WTC11 (cell line): ENCODE data around the gene LPCAT3. TPM values are rescaled to one million over a fixed set of nuclear protein-coding genes. Genes with fewer than 3 reads are reported as not detected.

Source experiments
- ATAC-seq: fragments of 200-7000 bp; cut with Tn5 transposase; 2 replicates; pipeline ENCODE4 v1.10.0; 2021; ENCODE audit warnings: mild to moderate bottlenecking, moderate library complexity
- CTCF ChIA-PET: fragments of 300-600 bp; sonication (Branson Sonifier 250); formaldehyde crosslinking; loops from one replicate; lab custom pipeline; 2021; ENCODE audit warnings: antibody characterized with exemption; lab: Charles Lee
- POLR2A ChIA-PET: fragments of 350-600 bp; sonication (Branson Sonifier 250); formaldehyde crosslinking; loops from one replicate; lab custom pipeline; 2021; ENCODE audit warnings: antibody characterized with exemption; lab: Charles Lee
- DNase-seq: peaks from one replicate; pipeline ENCODE4 v3.0.0; 2021; ENCODE audit warnings: low spot score
- H3K27ac Mint-ChIP-seq: 2 replicates; pipeline ENCODE4 v1.8.0; 2021; ENCODE audit warnings: mixed read lengths
- H3K27me3 Mint-ChIP-seq: 2 replicates; pipeline ENCODE4 v1.8.0; 2021; ENCODE audit warnings: low read depth, mild to moderate bottlenecking, moderate library complexity, mixed read lengths
- H3K36me3 Mint-ChIP-seq: 2 replicates; pipeline ENCODE4 v1.8.0; 2021; ENCODE audit warnings: mixed read lengths
- H3K4me1 Mint-ChIP-seq: 2 replicates; pipeline ENCODE4 v1.8.0; 2022; ENCODE audit warnings: mixed read lengths
- H3K4me3 Mint-ChIP-seq: 2 replicates; pipeline ENCODE4 v1.8.0; 2021; ENCODE audit warnings: mild to moderate bottlenecking, moderate library complexity, mixed read lengths
- H3K9me3 Mint-ChIP-seq: 2 replicates; pipeline ENCODE4 v1.8.0; 2021; ENCODE audit warnings: mixed read lengths
- ELF4 ChIP-seq: sonication (generic); formaldehyde crosslinking; IDR thresholded peaks from 2 replicates; pipeline ENCODE4 v1.8.1; 2022; ENCODE audit warnings: low read depth, mild to moderate bottlenecking, moderate library complexity, missing genetic modification reagents
- GTF2I ChIP-seq: fragments of 250-450 bp; sonication (Bioruptor Pico); conservative IDR thresholded peaks from 2 replicates; pipeline ENCODE4 v1.4.0; 2021; ENCODE audit warnings: mild to moderate bottlenecking
- JAZF1 ChIP-seq: fragments of 250-450 bp; sonication (Bioruptor Pico); IDR thresholded peaks from 2 replicates; pipeline ENCODE4 v1.9.0; 2021; ENCODE audit warnings: moderate library complexity, mild to moderate bottlenecking, inconsistent platforms
- NR2C2 ChIP-seq: sonication (generic); formaldehyde crosslinking; IDR thresholded peaks from 2 replicates; pipeline ENCODE4 v1.8.0; 2022; ENCODE audit warnings: mild to moderate bottlenecking, missing genetic modification reagents
- SP1 ChIP-seq: sonication (generic); formaldehyde crosslinking; conservative IDR thresholded peaks from 2 replicates; pipeline ENCODE4 v1.8.1; 2022; ENCODE audit warnings: missing genetic modification reagents
- ZNF219 ChIP-seq: sonication (generic); formaldehyde crosslinking; IDR thresholded peaks from 2 replicates; pipeline ENCODE4 v1.8.0; 2023; ENCODE audit warnings: missing genetic modification reagents, mild to moderate bottlenecking, borderline replicate concordance
- ZNF416 ChIP-seq: fragments of 250-450 bp; sonication (Bioruptor Pico); IDR thresholded peaks from 2 replicates; pipeline ENCODE4 v1.9.0; 2021; ENCODE audit warnings: mild to moderate bottlenecking, inconsistent platforms
- total RNA-seq: library from RNA; stranded (reverse); gene quantifications from 3 replicates; pipeline ENCODE4 v1.2.3, GENCODE V29; 2021
- TF ChIP-seq, protein P1 (sequence below): sonication (generic); formaldehyde crosslinking; IDR thresholded peaks from 2 replicates; pipeline ENCODE4 v1.8.0; 2022; ENCODE audit warnings: mild to moderate bottlenecking, missing genetic modification reagents
- TF ChIP-seq, protein P2 (sequence below): sonication (generic); formaldehyde crosslinking; conservative IDR thresholded peaks from 2 replicates; pipeline ENCODE4 v1.8.1; 2023; ENCODE audit warnings: mild to moderate bottlenecking, low read depth, missing genetic modification reagents, moderate library complexity
- TF ChIP-seq, protein P3 (sequence below): fragments of 250-450 bp; sonication (Bioruptor Pico); conservative IDR thresholded peaks from 2 replicates; pipeline ENCODE4 v1.9.0; 2021; ENCODE audit warnings: mild to moderate bottlenecking
- TF ChIP-seq, protein P4 (sequence below): sonication (generic); formaldehyde crosslinking; IDR thresholded peaks from 2 replicates; pipeline ENCODE4 v1.8.0; 2023; ENCODE audit warnings: missing genetic modification reagents
- TF ChIP-seq, protein P5 (sequence below): sonication (generic); formaldehyde crosslinking; IDR thresholded peaks from 2 replicates; pipeline ENCODE4 v1.8.1; 2022; ENCODE audit warnings: mild to moderate bottlenecking, moderate library complexity, missing genetic modification reagents

The LPCAT3 gene
- total RNA-seq, 1 experiment from 2014 or later, result 40.0 TPM

DNA sequence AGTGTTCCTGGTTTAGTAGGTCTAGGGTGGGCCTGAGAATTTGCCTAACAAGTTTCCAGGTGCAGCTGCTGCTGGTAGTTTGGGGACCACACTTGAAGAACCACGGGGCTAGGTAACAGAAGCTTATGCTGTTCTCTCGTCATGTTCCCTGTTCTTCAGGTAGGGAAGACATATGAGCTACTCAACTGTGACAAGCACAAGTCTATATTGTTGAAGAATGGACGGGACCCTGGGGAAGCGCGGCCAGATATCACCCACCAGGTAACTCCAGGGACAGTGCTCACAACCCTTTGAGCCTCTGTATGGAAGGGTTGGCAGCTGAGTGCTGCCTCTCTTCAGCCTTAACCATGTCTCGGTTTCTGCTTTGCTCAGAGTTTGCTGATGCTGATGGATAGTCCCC, 44.1 kb downstream of the LPCAT3 start (continued):
- TF ChIP-seq ZNF219 (CRISPR knock-in tag) (no peak), SP1 (CRISPR knock-in tag) (no peak)
- TF ChIP-seq, protein P1, sequence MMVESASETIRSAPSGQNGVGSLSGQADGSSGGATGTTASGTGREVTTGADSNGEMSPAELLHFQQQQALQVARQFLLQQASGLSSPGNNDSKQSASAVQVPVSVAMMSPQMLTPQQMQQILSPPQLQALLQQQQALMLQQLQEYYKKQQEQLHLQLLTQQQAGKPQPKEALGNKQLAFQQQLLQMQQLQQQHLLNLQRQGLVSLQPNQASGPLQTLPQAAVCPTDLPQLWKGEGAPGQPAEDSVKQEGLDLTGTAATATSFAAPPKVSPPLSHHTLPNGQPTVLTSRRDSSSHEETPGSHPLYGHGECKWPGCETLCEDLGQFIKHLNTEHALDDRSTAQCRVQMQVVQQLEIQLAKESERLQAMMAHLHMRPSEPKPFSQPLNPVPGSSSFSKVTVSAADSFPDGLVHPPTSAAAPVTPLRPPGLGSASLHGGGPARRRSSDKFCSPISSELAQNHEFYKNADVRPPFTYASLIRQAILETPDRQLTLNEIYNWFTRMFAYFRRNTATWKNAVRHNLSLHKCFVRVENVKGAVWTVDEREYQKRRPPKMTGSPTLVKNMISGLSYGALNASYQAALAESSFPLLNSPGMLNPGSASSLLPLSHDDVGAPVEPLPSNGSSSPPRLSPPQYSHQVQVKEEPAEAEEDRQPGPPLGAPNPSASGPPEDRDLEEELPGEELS (CRISPR knock-in tag), result no peak

DNA sequence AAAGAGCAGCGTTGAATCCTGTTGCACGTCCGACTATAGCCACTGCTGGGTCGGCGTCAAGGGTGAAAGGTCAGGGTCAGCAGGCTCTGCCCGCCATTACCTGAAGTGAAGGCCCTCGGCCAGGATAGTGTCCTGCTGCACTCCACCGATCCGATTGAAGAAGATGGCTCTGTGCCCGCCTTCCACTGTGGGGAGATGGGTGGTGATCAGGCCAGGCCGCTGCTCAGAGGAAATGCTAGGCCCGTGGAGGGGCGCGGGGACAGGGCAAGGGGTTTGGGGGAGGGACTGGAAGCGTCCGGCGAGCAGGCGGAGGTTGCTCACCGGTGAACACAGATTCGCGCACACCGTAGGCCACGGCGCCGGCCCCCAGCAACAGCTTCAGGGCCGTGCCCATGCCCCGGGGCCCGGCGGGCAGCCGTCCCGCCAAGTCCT, 48.2 kb downstream of the LPCAT3 start:
- ATAC-seq, result peak; percentile 14
- peak overlapping the region; percentile 94 for H3K27ac Mint-ChIP-seq
- POLR2A ChIA-PET, result interaction anchor here (1.9 kb wide), 1 partner anchor 26 kb away, joined by 6 read pairs; the partner anchor contains the start of genes C12orf57 and RNU7-1
- H3K4me3 Mint-ChIP-seq, result peak overlapping the region; percentile 100
- peaks cover 65% of the 10 kb centered on the region for H3K36me3 Mint-ChIP-seq
- H3K9me3 Mint-ChIP-seq, result no peaks in the 10 kb centered on the region
- DNase-seq, result no peak
- no peaks in the 10 kb centered on the region for H3K27me3 Mint-ChIP-seq
- peaks cover 32% of the 10 kb centered on the region for H3K4me1 Mint-ChIP-seq
- CTCF ChIA-PET, result interaction anchor here (1.1 kb wide), 1 partner anchor 101 kb away, joined by 4 read pairs; no protein-coding TSS in a partner anchor
- TF ChIP-seq, protein P2, sequence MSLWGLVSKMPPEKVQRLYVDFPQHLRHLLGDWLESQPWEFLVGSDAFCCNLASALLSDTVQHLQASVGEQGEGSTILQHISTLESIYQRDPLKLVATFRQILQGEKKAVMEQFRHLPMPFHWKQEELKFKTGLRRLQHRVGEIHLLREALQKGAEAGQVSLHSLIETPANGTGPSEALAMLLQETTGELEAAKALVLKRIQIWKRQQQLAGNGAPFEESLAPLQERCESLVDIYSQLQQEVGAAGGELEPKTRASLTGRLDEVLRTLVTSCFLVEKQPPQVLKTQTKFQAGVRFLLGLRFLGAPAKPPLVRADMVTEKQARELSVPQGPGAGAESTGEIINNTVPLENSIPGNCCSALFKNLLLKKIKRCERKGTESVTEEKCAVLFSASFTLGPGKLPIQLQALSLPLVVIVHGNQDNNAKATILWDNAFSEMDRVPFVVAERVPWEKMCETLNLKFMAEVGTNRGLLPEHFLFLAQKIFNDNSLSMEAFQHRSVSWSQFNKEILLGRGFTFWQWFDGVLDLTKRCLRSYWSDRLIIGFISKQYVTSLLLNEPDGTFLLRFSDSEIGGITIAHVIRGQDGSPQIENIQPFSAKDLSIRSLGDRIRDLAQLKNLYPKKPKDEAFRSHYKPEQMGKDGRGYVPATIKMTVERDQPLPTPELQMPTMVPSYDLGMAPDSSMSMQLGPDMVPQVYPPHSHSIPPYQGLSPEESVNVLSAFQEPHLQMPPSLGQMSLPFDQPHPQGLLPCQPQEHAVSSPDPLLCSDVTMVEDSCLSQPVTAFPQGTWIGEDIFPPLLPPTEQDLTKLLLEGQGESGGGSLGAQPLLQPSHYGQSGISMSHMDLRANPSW (CRISPR knock-in tag), result no peak
- TF ChIP-seq NR2C2 (CRISPR knock-in tag) (peak; percentile 76; the same call in 1 of the 2 replicates), JAZF1 (CRISPR knock-in tag) (no peak), ELF4 (CRISPR knock-in tag) (0 out of 2 replicates have a peak, but pooled peaks have one; percentile 16), GTF2I (no peak), ZNF416 (CRISPR knock-in tag) (0 out of 2 replicates have a peak, but pooled peaks have one; percentile 44)
- TF ChIP-seq, protein P3, sequence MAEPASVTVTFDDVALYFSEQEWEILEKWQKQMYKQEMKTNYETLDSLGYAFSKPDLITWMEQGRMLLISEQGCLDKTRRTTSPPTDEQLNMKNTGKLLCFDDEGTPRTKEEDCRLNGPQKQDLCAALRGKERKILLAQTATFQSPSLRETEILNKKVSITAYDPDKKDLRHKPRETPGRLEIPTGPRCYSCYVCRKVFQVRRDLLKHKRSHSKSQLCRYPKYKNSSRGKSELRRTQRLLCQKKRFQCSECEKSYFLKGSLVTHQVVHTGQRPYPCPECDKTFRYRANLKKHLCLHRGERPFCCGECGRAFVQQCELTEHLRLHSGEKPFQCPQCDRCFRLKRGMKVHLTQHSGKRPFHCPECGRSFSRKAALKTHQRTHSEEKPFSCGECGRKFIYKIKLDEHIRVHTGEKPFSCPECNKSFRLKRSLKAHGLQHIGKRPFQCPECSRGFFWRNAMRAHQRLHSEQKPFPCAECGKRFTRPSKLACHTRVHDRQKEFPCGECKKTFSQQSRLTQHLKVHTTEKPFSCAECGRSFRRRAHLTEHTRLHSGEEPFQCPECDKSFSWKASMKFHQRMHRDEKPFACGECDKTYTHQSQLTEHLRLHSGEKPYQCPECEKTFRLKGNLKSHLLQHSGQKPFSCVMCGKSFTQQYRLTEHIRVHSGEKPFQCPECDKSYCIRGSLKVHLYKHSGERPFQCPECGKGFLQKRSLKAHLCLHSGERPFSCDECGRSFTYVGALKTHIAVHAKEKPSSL (CRISPR knock-in tag), result no peak

DNA sequence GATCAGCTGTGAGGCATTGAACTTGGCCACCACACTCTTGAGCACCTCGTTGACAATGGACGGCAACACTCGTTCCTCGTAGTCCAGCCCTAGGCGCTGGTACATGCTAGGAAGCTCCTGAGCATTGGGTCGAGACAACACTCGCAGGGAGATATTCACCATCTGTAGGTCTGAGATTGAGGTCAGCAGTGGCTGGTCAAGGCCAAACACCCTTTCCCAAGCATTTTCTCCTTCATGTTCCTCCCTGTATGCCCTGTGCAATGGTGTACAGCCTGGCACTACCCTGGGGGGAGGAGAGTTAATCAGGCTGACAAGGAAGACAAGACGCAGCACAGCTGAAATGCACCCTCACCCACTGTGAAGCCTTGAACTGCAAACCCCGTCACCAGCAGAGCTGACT, 49.9 kb downstream of the LPCAT3 start:
- ATAC-seq (no peak), DNase-seq (no peak)
- Mint-ChIP-seq H3K4me3 (peak overlapping the region; percentile 100), H3K27me3 (no peaks in the 10 kb centered on the region), H3K9me3 (no peaks in the 10 kb centered on the region), H3K4me1 (peaks cover 45% of the 10 kb centered on the region), H3K36me3 (peaks cover 51% of the 10 kb centered on the region), H3K27ac (peak overlapping the region; percentile 97; the same call in 1 of the 2 replicates)
- ChIA-PET CTCF (interaction anchor here (0.6 kb wide), 1 partner anchor 176 kb away, joined by 3 read pairs; no protein-coding TSS in a partner anchor), POLR2A (no interaction called here)
- TF ChIP-seq, protein P4, sequence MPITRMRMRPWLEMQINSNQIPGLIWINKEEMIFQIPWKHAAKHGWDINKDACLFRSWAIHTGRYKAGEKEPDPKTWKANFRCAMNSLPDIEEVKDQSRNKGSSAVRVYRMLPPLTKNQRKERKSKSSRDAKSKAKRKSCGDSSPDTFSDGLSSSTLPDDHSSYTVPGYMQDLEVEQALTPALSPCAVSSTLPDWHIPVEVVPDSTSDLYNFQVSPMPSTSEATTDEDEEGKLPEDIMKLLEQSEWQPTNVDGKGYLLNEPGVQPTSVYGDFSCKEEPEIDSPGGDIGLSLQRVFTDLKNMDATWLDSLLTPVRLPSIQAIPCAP (CRISPR knock-in tag), result no peak
- TF ChIP-seq, protein P5, sequence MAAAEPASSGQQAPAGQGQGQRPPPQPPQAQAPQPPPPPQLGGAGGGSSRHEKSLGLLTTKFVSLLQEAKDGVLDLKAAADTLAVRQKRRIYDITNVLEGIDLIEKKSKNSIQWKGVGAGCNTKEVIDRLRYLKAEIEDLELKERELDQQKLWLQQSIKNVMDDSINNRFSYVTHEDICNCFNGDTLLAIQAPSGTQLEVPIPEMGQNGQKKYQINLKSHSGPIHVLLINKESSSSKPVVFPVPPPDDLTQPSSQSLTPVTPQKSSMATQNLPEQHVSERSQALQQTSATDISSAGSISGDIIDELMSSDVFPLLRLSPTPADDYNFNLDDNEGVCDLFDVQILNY (CRISPR knock-in tag), result no peak
